ENCODE results near the gene TUBGCP5.

TUBGCP5 gene

GRCh38 chr15:22973987-22974386 lies 65.4 kb downstream of the TUBGCP5 start:
- DNase-seq, result no peak

- DNase-seq, result no peak
Measured at GRCh38 chr15:22973286-22973685, 66.1 kb downstream of the TUBGCP5 start.

GRCh38 chr15:22969489-22969888 lies 69.9 kb downstream of the TUBGCP5 start:
- no peak for DNase-seq

- DNase-seq, result no peak
Measured at GRCh38 chr15:22968366-22968765, 71.0 kb downstream of the TUBGCP5 start.

- no peak for DNase-seq
Measured at GRCh38 chr15:22967084-22967770, 72.1 kb downstream of the TUBGCP5 start.

GRCh38 chr15:22966321-22967083 lies 72.9 kb downstream of the TUBGCP5 start:
- no peak for DNase-seq

- DNase-seq, result no peak
Measured at GRCh38 chr15:22963641-22964040, 75.7 kb downstream of the TUBGCP5 start.

- DNase-seq, result no peak
Measured at GRCh38 chr15:22962611-22963010, 76.8 kb downstream of the TUBGCP5 start.

DNA sequence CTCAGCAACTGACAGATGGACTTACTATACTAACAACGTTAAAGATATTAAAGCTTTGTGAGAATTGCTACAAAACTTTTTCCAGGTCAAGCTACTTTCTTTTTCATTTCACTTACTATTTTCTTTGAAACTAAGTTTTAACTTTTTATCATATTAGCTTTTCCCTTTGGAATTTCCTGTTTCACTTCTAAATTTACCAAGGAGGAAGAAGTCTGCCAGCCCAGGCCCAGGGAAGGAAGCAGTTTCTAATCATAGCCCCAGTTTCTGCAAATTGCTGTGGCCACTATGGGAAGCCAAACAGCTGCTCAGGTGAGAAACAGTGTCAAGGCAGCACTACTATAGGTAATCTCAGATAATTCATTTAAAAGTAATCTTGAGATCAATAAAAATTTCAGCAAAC lies 77.6 kb downstream of the TUBGCP5 start:
- DNase-seq, result no peak

DNA sequence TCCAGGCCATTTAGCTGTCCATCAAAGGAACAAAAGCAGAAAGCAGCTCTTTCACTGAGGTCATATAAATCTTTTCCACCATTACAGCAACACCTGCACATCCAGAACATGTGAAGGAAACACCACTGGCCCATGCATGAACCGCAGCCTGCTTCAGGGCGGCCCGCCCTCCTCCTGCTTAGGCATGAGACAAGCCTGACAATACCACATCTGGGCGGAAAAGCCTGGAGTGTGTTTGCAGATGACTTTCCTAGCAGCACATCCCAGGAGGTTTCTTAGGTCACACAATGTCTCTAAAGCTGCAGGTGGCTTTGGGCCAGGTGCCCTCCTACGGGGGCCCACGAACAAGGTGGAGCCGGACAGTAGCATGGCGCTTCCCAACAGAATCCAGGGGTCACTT lies 78.8 kb downstream of the TUBGCP5 start:
- DNase-seq, result no peak

GRCh38 chr15:22960126-22960525 lies 79.2 kb downstream of the TUBGCP5 start:
- no peak for DNase-seq

DNA sequence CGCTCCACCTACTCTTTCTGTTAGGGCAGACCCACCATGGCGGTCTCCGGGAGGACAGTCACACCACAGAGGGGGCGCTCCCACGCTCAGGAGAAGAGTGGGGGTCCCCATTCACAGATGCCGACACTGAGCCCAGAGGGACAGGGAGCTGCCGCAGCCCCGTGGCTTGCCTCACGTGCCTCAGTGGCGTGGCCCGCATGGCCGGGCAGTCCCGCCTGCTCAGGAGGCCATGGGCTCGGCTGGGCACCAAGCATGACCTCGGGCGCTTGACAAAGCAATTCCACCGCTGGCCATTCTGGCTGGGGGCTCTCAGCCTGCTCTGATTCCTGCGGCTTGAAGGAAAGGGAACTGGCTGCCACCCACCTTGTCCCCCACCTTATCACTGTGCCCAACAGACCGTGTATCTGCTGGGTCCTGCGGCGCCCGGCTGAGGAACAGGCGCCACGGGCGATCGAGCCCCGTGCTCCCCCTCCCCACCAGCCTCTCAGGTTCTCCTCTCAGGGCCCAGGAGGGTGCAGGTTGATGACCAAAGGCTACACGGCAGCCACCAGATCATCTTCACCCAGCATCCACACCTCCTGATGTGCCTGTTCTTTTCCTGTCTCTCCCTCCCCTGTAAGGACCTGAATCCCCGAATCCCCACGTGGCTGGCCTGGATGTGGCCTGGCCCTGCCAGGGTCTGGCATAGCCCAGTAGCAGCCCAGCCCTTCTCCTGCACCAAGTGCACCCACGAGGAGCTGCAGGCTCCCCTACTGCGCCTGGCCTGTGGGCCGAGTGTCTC lies 79.9 kb downstream of the TUBGCP5 start:
- no peak for DNase-seq

- DNase-seq, result no peak
Measured at GRCh38 chr15:22958487-22959280, 80.7 kb downstream of the TUBGCP5 start.

GRCh38 chr15:22956978-22957260 lies 82.5 kb downstream of the TUBGCP5 start:
- no peak for DNase-seq

DNA sequence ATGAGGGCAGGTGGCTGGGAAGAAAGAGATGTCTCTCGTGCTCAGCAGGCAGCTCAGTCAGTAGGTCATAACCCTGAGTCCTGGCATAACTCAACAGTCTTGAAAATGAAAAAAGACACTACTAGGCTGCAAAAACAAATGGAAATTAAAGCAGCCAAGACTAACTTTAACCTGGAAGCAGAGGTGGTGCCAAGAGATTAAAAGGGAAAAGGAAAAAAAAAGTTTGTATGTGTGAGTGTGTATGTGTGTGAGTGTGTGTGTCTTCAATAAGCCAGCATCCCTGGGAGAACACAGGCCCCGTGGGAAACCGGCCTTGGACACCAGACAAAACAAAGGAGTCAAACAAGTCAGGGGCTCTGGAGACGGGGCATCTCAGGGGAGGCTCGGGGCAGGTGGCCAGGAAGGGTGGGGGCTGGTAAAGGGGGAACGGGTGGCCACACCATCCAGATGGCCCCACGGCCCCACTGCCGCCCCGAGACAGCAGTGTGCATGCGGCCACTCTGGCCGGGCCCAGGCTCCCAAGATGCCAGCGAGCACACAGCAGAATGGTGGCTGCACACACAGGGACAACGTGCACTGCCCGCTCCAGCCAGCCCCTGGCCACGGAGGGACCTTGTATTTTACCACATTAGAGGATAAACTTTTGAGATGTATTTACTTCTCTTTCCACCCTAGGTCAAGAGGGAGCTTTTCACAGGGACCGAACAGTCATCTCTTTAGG lies 83.0 kb downstream of the TUBGCP5 start:
- DNase-seq, result no peak

GRCh38 chr15:22955544-22956119 lies 83.7 kb downstream of the TUBGCP5 start:
- DNase-seq, result no peak

GRCh38 chr15:22954798-22955543 lies 84.4 kb downstream of the TUBGCP5 start:
- DNase-seq, result no peak

- no peak for DNase-seq
Measured at GRCh38 chr15:22954326-22954725, 85.0 kb downstream of the TUBGCP5 start.

DNA sequence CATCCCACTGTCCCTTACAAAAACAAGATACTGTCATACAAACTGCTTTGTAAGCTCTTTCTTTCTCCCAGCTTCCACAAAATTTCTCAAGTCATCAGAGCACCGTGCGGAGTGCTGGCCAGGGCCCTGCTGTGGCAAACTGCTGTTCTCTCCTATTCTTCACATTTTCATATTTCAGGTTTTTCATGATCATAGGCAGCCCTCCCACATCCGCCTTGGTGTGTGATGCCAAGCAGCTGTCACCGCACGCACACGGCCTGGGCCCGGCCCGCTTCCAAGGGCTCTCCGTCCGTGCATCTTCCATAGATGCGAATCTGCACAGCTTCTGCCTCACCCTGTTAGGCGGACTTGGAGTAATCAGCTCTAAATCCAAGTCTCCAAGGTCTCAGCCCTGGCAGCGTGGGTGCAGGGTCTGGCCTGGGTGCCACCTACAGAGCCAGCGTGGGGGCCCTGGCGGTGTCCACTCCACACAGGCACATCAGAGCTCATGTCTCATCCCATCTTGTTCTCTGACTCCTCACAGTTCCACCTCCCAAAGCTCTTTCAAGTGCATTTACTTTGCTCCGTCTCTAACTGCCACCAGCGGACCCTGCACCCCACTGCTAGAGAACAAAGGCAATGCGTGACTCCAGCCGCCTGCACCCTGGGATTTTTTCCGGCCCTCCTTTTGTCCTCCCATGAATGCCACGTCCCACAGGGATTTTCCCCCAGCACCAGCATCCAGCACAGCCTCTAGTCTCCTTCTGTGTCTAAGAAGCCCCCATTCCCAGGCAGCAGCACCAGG lies 86.4 kb downstream of the TUBGCP5 start:
- no peak for DNase-seq

Measured in stimulated activated CD4-positive, alpha-beta T cell treated with anti-CD3 and anti-CD28 coated beads, Interleukin-4, amount 100 ng/mL, for 1 hour (primary cell).